OCI-LY3 (cell line): ENCODE data around the gene SPRYD7.

Source experiments
- H2AFZ ChIP-seq: fragments of 200-600, 300-600 bp; shearing (Covaris generic); 2 replicates; pipeline ENCODE4 v1.6.0; 2014; ENCODE audit warnings: antibody characterized with exemption, low read depth, low read length
- H3K27ac ChIP-seq: fragments of 200-600, 300-600 bp; sonication (generic); 2 replicates; pipeline ENCODE4 v1.5.1; 2014; ENCODE audit warnings: mild to moderate bottlenecking, low read length, moderate library complexity, mixed read lengths
- H3K27me3 ChIP-seq: fragments of 200-600, 300-600 bp; sonication (generic); 2 replicates; pipeline ENCODE4 v1.6.1; 2014; ENCODE audit warnings: low read depth, low read length, mixed read lengths
- H3K36me3 ChIP-seq: fragments of 200-600, 300-600 bp; sonication (generic); replicated peaks from 2 replicates; pipeline ENCODE3; 2014; ENCODE audit warnings: low read depth, low read length, mixed read lengths
- H3K4me1 ChIP-seq: fragments of 300-600, 200-600 bp; sonication (generic); 2 replicates; pipeline ENCODE4 v1.6.1; 2014; ENCODE audit warnings: low read length, mixed read lengths
- H3K4me2 ChIP-seq: fragments of 200-600, 300-600 bp; sonication (generic); 2 replicates; pipeline ENCODE4 v1.6.1; 2014; ENCODE audit warnings: low read length, mixed read lengths
- H3K4me3 ChIP-seq: fragments of 300-600, 200-600 bp; sonication (generic); 2 replicates; pipeline ENCODE4 v1.5.1; 2014; ENCODE audit warnings: antibody characterized with exemption, mild to moderate bottlenecking, low read length, moderate library complexity
- H3K79me2 ChIP-seq: fragments of 300-600, 200-600 bp; shearing (Covaris generic); 2 replicates; pipeline ENCODE4 v1.6.1; 2014; ENCODE audit warnings: mild to moderate bottlenecking, low read length, mixed read lengths
- H3K9ac ChIP-seq: fragments of 300-600, 200-600 bp; shearing (Covaris generic); 2 replicates; pipeline ENCODE4 v1.6.0; 2014; ENCODE audit warnings: mild to moderate bottlenecking, low read length, moderate library complexity
- H3K9me3 ChIP-seq: fragments of 200-600, 300-600 bp; shearing (Covaris generic); 2 replicates; pipeline ENCODE4 v1.6.1; 2014; ENCODE audit warnings: low read length, mixed read lengths; ENCODE audit not compliant: insufficient read depth
- H4K20me1 ChIP-seq: fragments of 200-600, 300-600 bp; sonication (generic); 2 replicates; pipeline ENCODE4 v1.6.1; 2016; ENCODE audit warnings: low read length, mixed read lengths; ENCODE audit not compliant: insufficient read depth
- EZH2phosphoT487 ChIP-seq: fragments of 200-600 bp; shearing (Covaris generic); IDR thresholded peaks from 2 replicates; pipeline ENCODE4 v1.6.1; 2018; ENCODE audit warnings: antibody characterized with exemption, mixed run types, low read depth
- TF ChIP-seq, protein P1 (sequence below): fragments of 200-600, 300-600 bp; sonication (generic); IDR thresholded peaks from 2 replicates; pipeline ENCODE4 v1.5.1; 2014; ENCODE audit warnings: antibody characterized with exemption, low read length, low read depth

SPRYD7 gene

DNA sequence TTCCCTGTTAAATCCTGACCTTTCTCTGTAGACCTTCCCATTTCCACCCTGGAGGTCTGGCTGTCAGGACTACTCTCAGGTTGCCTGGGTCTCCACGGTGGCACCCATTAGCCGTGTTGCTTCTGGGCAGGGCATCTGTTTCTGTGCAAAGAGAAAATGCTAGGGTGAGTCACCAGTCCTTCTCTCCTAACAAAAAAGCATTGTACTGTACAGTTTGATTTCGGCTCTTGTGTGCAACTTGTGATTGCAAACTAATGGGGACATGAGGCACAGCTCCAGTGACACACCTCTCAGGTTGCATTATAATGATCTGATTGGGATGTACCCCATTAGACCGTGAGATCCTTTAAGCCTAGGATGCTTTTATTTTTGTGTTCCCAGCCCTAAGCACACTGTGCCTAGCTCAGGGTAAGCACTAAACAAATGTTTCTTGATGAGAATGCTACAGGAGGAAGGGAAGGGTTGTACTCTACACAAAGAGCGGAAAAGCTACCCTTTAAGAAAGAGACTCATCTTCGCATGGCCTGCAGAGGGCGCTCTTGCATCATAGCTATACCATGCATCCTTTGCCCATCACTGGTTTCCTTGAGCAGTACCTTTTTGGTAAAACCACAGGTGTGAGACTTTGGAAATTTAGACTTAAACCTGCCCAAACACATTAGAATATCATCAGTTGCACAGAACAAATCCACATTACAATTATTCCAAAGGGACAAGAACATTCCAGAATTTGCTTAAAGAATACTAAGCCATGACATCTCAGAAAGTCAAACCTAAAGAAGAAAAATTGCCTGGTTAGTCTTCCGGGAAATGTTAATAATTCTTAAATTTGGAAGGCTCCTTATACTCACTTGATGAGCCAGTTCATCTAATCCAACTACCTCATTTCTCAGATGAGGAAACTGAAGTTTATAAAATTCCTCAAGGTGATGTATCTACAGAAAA lies 40.4 kb upstream of the SPRYD7 start:
- peak overlapping the region; percentile 42 for H3K4me2 ChIP-seq
- H3K36me3 ChIP-seq: no peaks in the 10 kb centered on the region
- peaks cover 6% of the 10 kb centered on the region for H3K4me1 ChIP-seq
- H3K27ac ChIP-seq: no peak overlapping the region
- no peak overlapping the region for H3K9ac ChIP-seq
- H3K4me3 ChIP-seq: no peak overlapping the region
- no peaks in the 10 kb centered on the region for H3K27me3 ChIP-seq
- TF ChIP-seq, protein P1, sequence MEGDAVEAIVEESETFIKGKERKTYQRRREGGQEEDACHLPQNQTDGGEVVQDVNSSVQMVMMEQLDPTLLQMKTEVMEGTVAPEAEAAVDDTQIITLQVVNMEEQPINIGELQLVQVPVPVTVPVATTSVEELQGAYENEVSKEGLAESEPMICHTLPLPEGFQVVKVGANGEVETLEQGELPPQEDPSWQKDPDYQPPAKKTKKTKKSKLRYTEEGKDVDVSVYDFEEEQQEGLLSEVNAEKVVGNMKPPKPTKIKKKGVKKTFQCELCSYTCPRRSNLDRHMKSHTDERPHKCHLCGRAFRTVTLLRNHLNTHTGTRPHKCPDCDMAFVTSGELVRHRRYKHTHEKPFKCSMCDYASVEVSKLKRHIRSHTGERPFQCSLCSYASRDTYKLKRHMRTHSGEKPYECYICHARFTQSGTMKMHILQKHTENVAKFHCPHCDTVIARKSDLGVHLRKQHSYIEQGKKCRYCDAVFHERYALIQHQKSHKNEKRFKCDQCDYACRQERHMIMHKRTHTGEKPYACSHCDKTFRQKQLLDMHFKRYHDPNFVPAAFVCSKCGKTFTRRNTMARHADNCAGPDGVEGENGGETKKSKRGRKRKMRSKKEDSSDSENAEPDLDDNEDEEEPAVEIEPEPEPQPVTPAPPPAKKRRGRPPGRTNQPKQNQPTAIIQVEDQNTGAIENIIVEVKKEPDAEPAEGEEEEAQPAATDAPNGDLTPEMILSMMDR: peak; percentile 99
- TF ChIP-seq EZH2phosphoT487: no peak
- H2AFZ ChIP-seq: no peak overlapping the region; the same call in 1 of the 2 replicates
- no peaks in the 10 kb centered on the region for H3K9me3 ChIP-seq
- no peaks in the 10 kb centered on the region for H4K20me1 ChIP-seq
- no peaks in the 10 kb centered on the region for H3K79me2 ChIP-seq

- Histone ChIP-seq H3K27me3 (no peaks in the 10 kb centered on the region), H3K79me2 (no peaks in the 10 kb centered on the region), H4K20me1 (no peaks in the 10 kb centered on the region), H3K27ac (no peak overlapping the region), H3K36me3 (no peaks in the 10 kb centered on the region), H3K4me1 (peaks cover 6% of the 10 kb centered on the region), H3K9me3 (no peaks in the 10 kb centered on the region), H3K9ac (no peak overlapping the region), H3K4me2 (no peak overlapping the region), H2AFZ (no peak overlapping the region), H3K4me3 (no peak overlapping the region)
- TF ChIP-seq EZH2phosphoT487: no peak
- TF ChIP-seq, protein P1: no peak
Observed at GRCh38 chr13:49975826-49976225, 39.7 kb upstream of the SPRYD7 start.

DNA sequence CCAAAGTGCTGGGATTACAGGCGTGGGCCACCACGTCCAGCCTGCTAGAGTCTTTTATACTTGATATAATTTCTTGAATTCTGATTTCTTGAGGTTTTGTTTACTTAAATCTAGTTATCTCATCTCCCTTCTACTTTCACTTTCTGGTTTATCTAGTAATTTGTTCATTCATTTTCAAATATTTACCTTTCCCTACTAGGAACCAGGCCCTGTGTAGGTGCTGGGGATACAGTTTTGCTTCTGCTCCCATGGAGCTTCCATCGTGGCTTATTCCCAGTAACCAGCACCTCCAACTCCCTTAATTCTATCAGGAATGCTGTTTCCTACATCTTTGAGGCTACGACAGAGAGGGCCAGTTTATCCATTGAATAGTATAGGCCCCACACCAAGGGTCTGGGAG lies 36.6 kb upstream of the SPRYD7 start:
- H3K79me2 ChIP-seq: no peaks in the 10 kb centered on the region
- H3K9me3 ChIP-seq: no peaks in the 10 kb centered on the region
- no peak overlapping the region for H3K4me2 ChIP-seq
- H4K20me1 ChIP-seq: no peaks in the 10 kb centered on the region
- H2AFZ ChIP-seq: no peak overlapping the region
- H3K9ac ChIP-seq: no peak overlapping the region
- TF ChIP-seq EZH2phosphoT487: no peak
- TF ChIP-seq, protein P1: no peak
- no peaks in the 10 kb centered on the region for H3K36me3 ChIP-seq
- H3K4me3 ChIP-seq: no peak overlapping the region
- H3K27ac ChIP-seq: no peak overlapping the region
- H3K27me3 ChIP-seq: no peaks in the 10 kb centered on the region
- peaks cover under 1% of the 10 kb centered on the region for H3K4me1 ChIP-seq

GRCh38 chr13:49967456-49967855 lies 31.3 kb upstream of the SPRYD7 start:
- no peak for TF ChIP-seq EZH2phosphoT487
- TF ChIP-seq, protein P1: no peak

More at GRCh38 chr13:49967456-49967855, 31.3 kb upstream of the SPRYD7 start:
- no peaks in the 10 kb centered on the region for H3K79me2 ChIP-seq
- H3K4me3 ChIP-seq: no peak overlapping the region
- H3K27me3 ChIP-seq: no peaks in the 10 kb centered on the region
- no peaks in the 10 kb centered on the region for H4K20me1 ChIP-seq
- H3K4me1 ChIP-seq: no peaks in the 10 kb centered on the region
- no peaks in the 10 kb centered on the region for H3K36me3 ChIP-seq
- no peak overlapping the region for H3K9ac ChIP-seq
- H3K4me2 ChIP-seq: no peak overlapping the region
- H3K9me3 ChIP-seq: no peaks in the 10 kb centered on the region
- H3K27ac ChIP-seq: no peak overlapping the region
- no peak overlapping the region for H2AFZ ChIP-seq
